Colonic mucosa (tissue), 4 donors: Measurements from ENCODE around the gene DENND1B. TPM values are rescaled to one million over a fixed set of nuclear protein-coding genes. Genes with fewer than 3 reads are reported as not detected.

Source experiments
- DNase-seq: peaks from one replicate; pipeline ENCODE4 v3.0.0-alpha.2; 2020
- H3K27ac ChIP-seq: fragments of 200-600 bp; one replicate; pipeline ENCODE4 v1.8.0; 2021
- H3K27me3 ChIP-seq: fragments of 200-600 bp; one replicate; pipeline ENCODE4 v1.8.0; 2021
- H3K36me3 ChIP-seq: fragments of 200-600 bp; one replicate; pipeline ENCODE4 v1.8.0; 2021
- H3K4me1 ChIP-seq: fragments of 200-600 bp; one replicate; pipeline ENCODE4 v1.8.0; 2021; ENCODE audit warnings: mild to moderate bottlenecking
- H3K4me3 ChIP-seq: fragments of 200-600 bp; one replicate; pipeline ENCODE4 v1.8.0; 2021
- H3K9ac ChIP-seq, 2 donors: one replicate each; pipeline ENCODE4 v1.7.0; 2013; ENCODE audit warnings: control low read depth in 2 of 2, low read depth in 2 of 2, low read length in 2 of 2
- H3K9me3 ChIP-seq: fragments of 200-600 bp; one replicate; pipeline ENCODE4 v1.8.0; 2021
- CTCF ChIP-seq: fragments of 200-600 bp; IDR thresholded peaks from one replicate; pipeline ENCODE4 v1.8.0; 2022; ENCODE audit warnings: antibody characterized with exemption, mild to moderate bottlenecking
- intact Hi-C: fragments of 100-400 bp; cut with DNase I; formaldehyde crosslinking; loops from one replicate; pipeline ENCODE4 v1.14.1; 2022
- total RNA-seq, 2 donors: library from RNA; stranded (reverse); fragmentation: NEBNext Ultra II Directional in 1 of 2; extraction: Animal tissue kit (Norgen Biotek cat#: 25700) in 1 of 2; gene quantifications; one replicate each; pipeline ENCODE4 v1.2.1, GENCODE V29; 2021
- donor health status: healthy.
- donor health status: DM: no; HTN: no; CAD: no.
- donor health status: DM: no; HTN: no; CAD: no.

DENND1B gene
- total RNA-seq, 2 donors from 2014 or later: 19.5 to 25.7 TPM

GRCh38 chr1:197782722-197783360 is 7.6 kb upstream of the DENND1B start:
- no peaks in the 10 kb centered on the region for H3K36me3 ChIP-seq
- H3K27ac ChIP-seq: peak overlapping the region; percentile 81
- no peak overlapping the region for H3K4me3 ChIP-seq
- no peaks in the 10 kb centered on the region for H3K9me3 ChIP-seq
- peak overlapping the region; percentile 19 to 69 for H3K9ac ChIP-seq
- intact Hi-C loops: no loop called here
- peak; percentile 51 for DNase-seq
- no peaks in the 10 kb centered on the region for H3K4me1 ChIP-seq
- H3K27me3 ChIP-seq: no peaks in the 10 kb centered on the region
- no peak for TF ChIP-seq CTCF

- H3K27ac ChIP-seq: peak overlapping the region; percentile 81
- no peak for DNase-seq
Measured at GRCh38 chr1:197781968-197782721, 6.9 kb upstream of the DENND1B start.

GRCh38 chr1:197779921-197780320 is 4.6 kb upstream of the DENND1B start:
- no peaks in the 10 kb centered on the region for H3K27me3 ChIP-seq
- no peak overlapping the region for H3K4me3 ChIP-seq
- H3K4me1 ChIP-seq: no peaks in the 10 kb centered on the region
- H3K9me3 ChIP-seq: no peaks in the 10 kb centered on the region
- no peak overlapping the region for H3K27ac ChIP-seq
- no peak for TF ChIP-seq CTCF
- no peak for DNase-seq
- H3K36me3 ChIP-seq: no peaks in the 10 kb centered on the region
- intact Hi-C loops: no loop called here
- no peak overlapping the region for H3K9ac ChIP-seq

More at GRCh38 chr1:197781968-197782721, 6.9 kb upstream of the DENND1B start:
- TF ChIP-seq CTCF: no peak
- Histone ChIP-seq H3K9me3 (no peaks in the 10 kb centered on the region), H3K9ac (peak overlapping the region in 1 of 2 donors; percentile 69), H3K36me3 (no peaks in the 10 kb centered on the region), H3K4me1 (no peaks in the 10 kb centered on the region), H3K27me3 (no peaks in the 10 kb centered on the region), H3K4me3 (no peak overlapping the region)
- intact Hi-C loops: no loop called here

- no peak for DNase-seq
- Histone ChIP-seq H3K27me3 (no peaks in the 10 kb centered on the region), H3K4me3 (no peak overlapping the region), H3K4me1 (no peaks in the 10 kb centered on the region), H3K9ac (no peak overlapping the region), H3K9me3 (no peaks in the 10 kb centered on the region), H3K27ac (no peak overlapping the region), H3K36me3 (no peaks in the 10 kb centered on the region)
- no peak for TF ChIP-seq CTCF
- intact Hi-C loops: no loop called here
Measured at GRCh38 chr1:197778366-197778945, 3.2 kb upstream of the DENND1B start.

- Histone ChIP-seq H3K36me3 (no peaks in the 10 kb centered on the region), H3K27me3 (no peaks in the 10 kb centered on the region), H3K9me3 (no peaks in the 10 kb centered on the region), H3K9ac (peak overlapping the region in 1 of 2 donors; percentile 90), H3K4me3 (no peak overlapping the region), H3K27ac (peak overlapping the region; percentile 97), H3K4me1 (no peaks in the 10 kb centered on the region)
- intact Hi-C loops: no loop called here
- TF ChIP-seq CTCF: no peak
- no peak for DNase-seq
Measured at GRCh38 chr1:197776351-197777105, 1.2 kb upstream of the DENND1B start.
